ENCODE data around the gene KBTBD3.

KBTBD3 gene

GRCh38 chr11:106087815-106088435, 10.8 kb upstream of the KBTBD3 start:
- H3K4me2 ChIP-seq (ENCODE audit: low read depth, low read length, poor library complexity, severe bottlenecking) = peak overlapping the region; percentile 11
- H4K20me1 ChIP-seq (ENCODE audit: low read depth, low read length) = peaks cover 24% of the 10 kb centered on the region
- peaks cover 3% of the 10 kb centered on the region; the same call in 1 of the 2 replicates for H3F3A ChIP-seq (ENCODE audit: insufficient read depth)
- no peak overlapping the region for H3K27ac ChIP-seq (ENCODE audit: low read depth, low read length)
- H3K36me3 ChIP-seq (ENCODE audit: low read length) = peaks cover 28% of the 10 kb centered on the region
- H3K9me3 ChIP-seq (ENCODE audit: insufficient read depth, low read length) = no peaks in the 10 kb centered on the region
- H2AFZ ChIP-seq (ENCODE audit: low read depth, low read length, severe bottlenecking) = no peak overlapping the region
- no peaks in the 10 kb centered on the region for H3K27me3 ChIP-seq (ENCODE audit: low read length)
- no peaks in the 10 kb centered on the region for H3K9me2 ChIP-seq (replicated peaks; ENCODE audit: insufficient read depth, low read length)
- peaks cover 72% of the 10 kb centered on the region for H3K79me2 ChIP-seq (ENCODE audit: insufficient read depth, low read length)
- no peak overlapping the region for H3K9ac ChIP-seq (ENCODE audit: low read length)
- TF ChIP-seq CTCF (IDR thresholded peaks at IDR 0.05; ENCODE audit: insufficient read depth, low read length, poor library complexity, severe bottlenecking) (peak; percentile 75), EZH2phosphoT487 (conservative IDR thresholded peaks at IDR 0.05; ENCODE audit: low read length) (no peak)
- H3K4me3 ChIP-seq (ENCODE audit: insufficient read depth, low read length, poor library complexity, severe bottlenecking) = no peak overlapping the region

- Histone ChIP-seq H4K20me1 (ENCODE audit: low read depth, low read length) (peaks cover 24% of the 10 kb centered on the region), H3K79me2 (ENCODE audit: insufficient read depth, low read length) (peaks cover 82% of the 10 kb centered on the region), H3K9me2 (replicated peaks; ENCODE audit: insufficient read depth, low read length) (no peaks in the 10 kb centered on the region), H3F3A (ENCODE audit: insufficient read depth) (peaks cover 3% of the 10 kb centered on the region; the same call in 1 of the 2 replicates), H3K4me3 (ENCODE audit: insufficient read depth, low read length, poor library complexity, severe bottlenecking) (no peak overlapping the region), H3K9me3 (ENCODE audit: insufficient read depth, low read length) (no peaks in the 10 kb centered on the region), H3K9ac (ENCODE audit: low read length) (no peak overlapping the region), H3K36me3 (ENCODE audit: low read length) (peaks cover 32% of the 10 kb centered on the region), H3K4me2 (ENCODE audit: low read depth, low read length, poor library complexity, severe bottlenecking) (peak overlapping the region; percentile 11), H3K27me3 (ENCODE audit: low read length) (no peaks in the 10 kb centered on the region), H3K27ac (ENCODE audit: low read depth, low read length) (no peak overlapping the region), H2AFZ (ENCODE audit: low read depth, low read length, severe bottlenecking) (no peak overlapping the region)
- TF ChIP-seq CTCF (IDR thresholded peaks at IDR 0.05; ENCODE audit: insufficient read depth, low read length, poor library complexity, severe bottlenecking) (no peak), EZH2phosphoT487 (conservative IDR thresholded peaks at IDR 0.05; ENCODE audit: low read length) (no peak)
Observed at GRCh38 chr11:106086850-106087249, 9.7 kb upstream of the KBTBD3 start.

- peaks cover 34% of the 10 kb centered on the region for H3K36me3 ChIP-seq (ENCODE audit: low read length)
- no peaks in the 10 kb centered on the region for H3K27me3 ChIP-seq (ENCODE audit: low read length)
- no peaks in the 10 kb centered on the region for H3K9me2 ChIP-seq (replicated peaks; ENCODE audit: insufficient read depth, low read length)
- H3K4me2 ChIP-seq (ENCODE audit: low read depth, low read length, poor library complexity, severe bottlenecking) = no peak overlapping the region
- no peak overlapping the region for H3K9ac ChIP-seq (ENCODE audit: low read length)
- no peak for TF ChIP-seq CTCF (IDR thresholded peaks at IDR 0.05; ENCODE audit: insufficient read depth, low read length, poor library complexity, severe bottlenecking)
- no peak for TF ChIP-seq EZH2phosphoT487 (conservative IDR thresholded peaks at IDR 0.05; ENCODE audit: low read length)
- H3K9me3 ChIP-seq (ENCODE audit: insufficient read depth, low read length) = no peaks in the 10 kb centered on the region
- no peak overlapping the region for H2AFZ ChIP-seq (ENCODE audit: low read depth, low read length, severe bottlenecking)
- no peak overlapping the region for H3K4me3 ChIP-seq (ENCODE audit: insufficient read depth, low read length, poor library complexity, severe bottlenecking)
- peaks cover 3% of the 10 kb centered on the region; the same call in 1 of the 2 replicates for H3F3A ChIP-seq (ENCODE audit: insufficient read depth)
- no peak overlapping the region for H3K27ac ChIP-seq (ENCODE audit: low read depth, low read length)
- H3K79me2 ChIP-seq (ENCODE audit: insufficient read depth, low read length) = peaks cover 86% of the 10 kb centered on the region
- H4K20me1 ChIP-seq (ENCODE audit: low read depth, low read length) = peaks cover 24% of the 10 kb centered on the region
Observed at GRCh38 chr11:106086135-106086534, 9.0 kb upstream of the KBTBD3 start.
